MM.1S (cell line): ENCODE results near the gene GYS2.

Source experiments
- DNase-seq: peaks from one replicate; pipeline ENCODE4 v3.0.0-alpha.2; 2015
- H2AFZ ChIP-seq: fragments of 300-600 bp; sonication (generic); 2 replicates; pipeline ENCODE4 v1.6.0; 2016; ENCODE audit warnings: antibody characterized with exemption, low read length
- H3F3A ChIP-seq: fragments of 300-600 bp; sonication (generic); 2 replicates; pipeline ENCODE4 v1.6.1; 2016; ENCODE audit warnings: mild to moderate bottlenecking, antibody characterized with exemption, low read length, moderate library complexity, mixed read lengths; ENCODE audit not compliant: insufficient read depth
- H3K27ac ChIP-seq: fragments of 300-600 bp; sonication (generic); 2 replicates; pipeline ENCODE4 v1.5.1; 2016; ENCODE audit warnings: mild to moderate bottlenecking, low read length
- H3K27me3 ChIP-seq: fragments of 300-600 bp; sonication (generic); replicated peaks from 2 replicates; pipeline ENCODE4 v1.6.0; 2016; ENCODE audit warnings: low read length; ENCODE audit not compliant: insufficient read depth
- H3K36me3 ChIP-seq: fragments of 300-600 bp; sonication (generic); replicated peaks from 2 replicates; pipeline ENCODE4 v1.6.1; 2016; ENCODE audit warnings: mild to moderate bottlenecking, low read length, mixed read lengths; ENCODE audit not compliant: insufficient read depth
- H3K4me1 ChIP-seq: fragments of 300-600 bp; sonication (generic); 2 replicates; pipeline ENCODE4 v1.6.1; 2016; ENCODE audit warnings: low read length, mixed read lengths
- H3K4me2 ChIP-seq: fragments of 300-600 bp; sonication (generic); 2 replicates; pipeline ENCODE4 v1.6.0; 2016; ENCODE audit warnings: low read depth, low read length
- H3K4me3 ChIP-seq: fragments of 300-600 bp; sonication (generic); 2 replicates; pipeline ENCODE4 v1.5.1; 2016; ENCODE audit warnings: low read length, mixed read lengths
- H3K79me2 ChIP-seq: fragments of 300-600 bp; sonication (generic); 2 replicates; pipeline ENCODE4 v1.6.1; 2016; ENCODE audit warnings: mixed run types, low read length, mixed read lengths
- H3K9ac ChIP-seq: fragments of 300-600 bp; sonication (generic); 2 replicates; pipeline ENCODE4 v1.6.1; 2016; ENCODE audit warnings: low read length, mixed read lengths
- H3K9me2 ChIP-seq: fragments of 300-600 bp; sonication (generic); replicated peaks from 2 replicates; pipeline ENCODE4 v1.6.1; 2016; ENCODE audit warnings: mild to moderate bottlenecking, low read length, mixed read lengths; ENCODE audit not compliant: insufficient read depth
- H3K9me3 ChIP-seq: fragments of 300-600 bp; sonication (generic); replicated peaks from 2 replicates; pipeline ENCODE4 v1.6.1; 2016; ENCODE audit warnings: mild to moderate bottlenecking, low read length, mixed read lengths; ENCODE audit not compliant: insufficient read depth
- H4K20me1 ChIP-seq: fragments of 300-600 bp; sonication (generic); 2 replicates; pipeline ENCODE4 v1.6.1; 2016; ENCODE audit warnings: mild to moderate bottlenecking, low read length, moderate library complexity, mixed read lengths; ENCODE audit not compliant: insufficient read depth
- CTCF ChIP-seq: fragments of 300-600 bp; sonication (generic); IDR thresholded peaks from 2 replicates; pipeline ENCODE4 v1.5.1; 2016; ENCODE audit warnings: antibody characterized with exemption, low read length, mixed read lengths
- EZH2 ChIP-seq: fragments of 300-600 bp; sonication (generic); optimal IDR thresholded peaks from 2 replicates; pipeline ENCODE3; 2017; ENCODE audit warnings: low read depth, mild to moderate bottlenecking, antibody characterized with exemption, low read length, mixed read lengths
- EZH2phosphoT487 ChIP-seq: fragments of 300-600 bp; sonication (generic); IDR thresholded peaks from 2 replicates; pipeline ENCODE4 v1.6.1; 2018; ENCODE audit warnings: antibody characterized with exemption, low read length

GYS2 gene

GRCh38 chr12:21543151-21543550 lies 61.5 kb downstream of the GYS2 start:
- Histone ChIP-seq H3K27me3 (no peaks in the 10 kb centered on the region), H3K4me1 (no peaks in the 10 kb centered on the region), H4K20me1 (no peaks in the 10 kb centered on the region)

GRCh38 chr12:21542403-21542802 lies 62.2 kb downstream of the GYS2 start:
- H4K20me1 ChIP-seq = no peaks in the 10 kb centered on the region
- H3K4me1 ChIP-seq = no peaks in the 10 kb centered on the region
- H3K4me2 ChIP-seq = no peak overlapping the region
- no peak overlapping the region for H3K27ac ChIP-seq
- no peaks in the 10 kb centered on the region for H3K36me3 ChIP-seq
- no peak overlapping the region for H3K9ac ChIP-seq
- TF ChIP-seq EZH2 = no peak
- TF ChIP-seq EZH2phosphoT487 = no peak
- TF ChIP-seq CTCF = no peak
- H3K4me3 ChIP-seq = no peak overlapping the region
- H3F3A ChIP-seq = no peaks in the 10 kb centered on the region
- H3K9me3 ChIP-seq = no peaks in the 10 kb centered on the region
- H3K79me2 ChIP-seq = no peaks in the 10 kb centered on the region
- no peak for DNase-seq
- H3K9me2 ChIP-seq = no peaks in the 10 kb centered on the region
- no peak overlapping the region for H2AFZ ChIP-seq
- H3K27me3 ChIP-seq = no peaks in the 10 kb centered on the region

More at GRCh38 chr12:21543151-21543550, 61.5 kb downstream of the GYS2 start:
- Histone ChIP-seq H3K9ac (no peak overlapping the region), H3K4me3 (no peak overlapping the region), H2AFZ (no peak overlapping the region), H3K4me2 (no peak overlapping the region), H3K79me2 (no peaks in the 10 kb centered on the region), H3F3A (no peaks in the 10 kb centered on the region), H3K9me3 (no peaks in the 10 kb centered on the region), H3K9me2 (no peaks in the 10 kb centered on the region), H3K36me3 (no peaks in the 10 kb centered on the region), H3K27ac (no peak overlapping the region)
- DNase-seq = no peak
- no peak for TF ChIP-seq CTCF
- TF ChIP-seq EZH2 = no peak
- TF ChIP-seq EZH2phosphoT487 = no peak

GRCh38 chr12:21541773-21542172 lies 62.9 kb downstream of the GYS2 start:
- no peaks in the 10 kb centered on the region for H3K79me2 ChIP-seq
- H3K27ac ChIP-seq = no peak overlapping the region
- no peaks in the 10 kb centered on the region for H3K4me1 ChIP-seq
- no peaks in the 10 kb centered on the region for H3K9me3 ChIP-seq
- TF ChIP-seq EZH2 = no peak
- TF ChIP-seq CTCF = no peak
- no peak for TF ChIP-seq EZH2phosphoT487
- H3K27me3 ChIP-seq = no peaks in the 10 kb centered on the region
- H4K20me1 ChIP-seq = no peaks in the 10 kb centered on the region
- no peak overlapping the region for H3K4me2 ChIP-seq
- DNase-seq = no peak
- H3K4me3 ChIP-seq = no peak overlapping the region
- H3K9ac ChIP-seq = no peak overlapping the region
- H2AFZ ChIP-seq = no peak overlapping the region
- H3F3A ChIP-seq = no peaks in the 10 kb centered on the region
- H3K36me3 ChIP-seq = no peaks in the 10 kb centered on the region
- H3K9me2 ChIP-seq = no peaks in the 10 kb centered on the region
